Measurements from ENCODE around the gene MLLT1.

DNA sequence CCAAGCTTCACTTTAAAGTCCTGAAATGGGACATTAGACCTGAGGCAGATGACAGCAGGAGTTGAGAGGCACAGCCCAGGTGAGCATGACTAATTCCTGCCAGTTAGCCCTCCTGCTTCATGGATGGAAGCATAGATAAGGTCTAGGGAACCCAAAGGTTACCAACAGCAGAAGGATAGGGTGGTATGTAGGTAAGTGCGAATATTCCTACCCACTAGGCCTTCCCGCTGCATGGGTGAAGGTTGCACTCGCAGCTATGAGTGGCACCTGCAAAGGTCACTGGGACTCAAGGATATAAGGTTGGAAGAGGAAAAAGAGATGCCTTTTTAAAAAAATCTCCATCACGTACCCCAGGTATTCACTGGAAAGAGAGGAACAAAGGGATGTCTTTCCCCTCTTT, 12.2 kb upstream of the MLLT1 start:
- TF ChIP-seq HDAC2 (IDR thresholded peaks at IDR 0.05; ENCODE audit: borderline replicate concordance in 1 of 2, low read depth in 2 of 2, low read length in 2 of 2) (no peak), TAF1 (IDR thresholded peaks at IDR 0.05; ENCODE audit: low read depth, low read length) (no peak), POLR2A (IDR thresholded peaks at IDR 0.05; ENCODE audit: control extremely low read depth in 1 of 2, low read depth in 2 of 2, low read length in 2 of 2) (no peak), TCF12 (IDR thresholded peaks at IDR 0.05; ENCODE audit: low read depth, low read length) (0 out of 2 replicates have a peak, but pooled peaks have one; percentile 28), NANOG (IDR thresholded peaks at IDR 0.05; ENCODE audit: insufficient read depth, low read depth, low read length, poor library complexity, severe bottlenecking) (no peak)
- TF ChIP-seq, protein P1, sequence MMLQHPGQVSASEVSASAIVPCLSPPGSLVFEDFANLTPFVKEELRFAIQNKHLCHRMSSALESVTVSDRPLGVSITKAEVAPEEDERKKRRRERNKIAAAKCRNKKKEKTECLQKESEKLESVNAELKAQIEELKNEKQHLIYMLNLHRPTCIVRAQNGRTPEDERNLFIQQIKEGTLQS (IDR thresholded peaks at IDR 0.05; ENCODE audit: insufficient read depth, low read depth, low read length) = no peak
- TF ChIP-seq, protein P2, sequence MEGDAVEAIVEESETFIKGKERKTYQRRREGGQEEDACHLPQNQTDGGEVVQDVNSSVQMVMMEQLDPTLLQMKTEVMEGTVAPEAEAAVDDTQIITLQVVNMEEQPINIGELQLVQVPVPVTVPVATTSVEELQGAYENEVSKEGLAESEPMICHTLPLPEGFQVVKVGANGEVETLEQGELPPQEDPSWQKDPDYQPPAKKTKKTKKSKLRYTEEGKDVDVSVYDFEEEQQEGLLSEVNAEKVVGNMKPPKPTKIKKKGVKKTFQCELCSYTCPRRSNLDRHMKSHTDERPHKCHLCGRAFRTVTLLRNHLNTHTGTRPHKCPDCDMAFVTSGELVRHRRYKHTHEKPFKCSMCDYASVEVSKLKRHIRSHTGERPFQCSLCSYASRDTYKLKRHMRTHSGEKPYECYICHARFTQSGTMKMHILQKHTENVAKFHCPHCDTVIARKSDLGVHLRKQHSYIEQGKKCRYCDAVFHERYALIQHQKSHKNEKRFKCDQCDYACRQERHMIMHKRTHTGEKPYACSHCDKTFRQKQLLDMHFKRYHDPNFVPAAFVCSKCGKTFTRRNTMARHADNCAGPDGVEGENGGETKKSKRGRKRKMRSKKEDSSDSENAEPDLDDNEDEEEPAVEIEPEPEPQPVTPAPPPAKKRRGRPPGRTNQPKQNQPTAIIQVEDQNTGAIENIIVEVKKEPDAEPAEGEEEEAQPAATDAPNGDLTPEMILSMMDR (IDR thresholded peaks at IDR 0.05; ENCODE audit: control extremely low read depth in 1 of 3, insufficient read depth in 1 of 3, low read depth in 1 of 3, low read length in 3 of 3) = no peak
